HCT116 (cell line): ENCODE results near the gene A3GALT2. TPM values are rescaled to one million over a fixed set of nuclear protein-coding genes. Genes with fewer than 3 reads are reported as not detected.

Experiments
- ATAC-seq: fragments of 200-7000 bp; cut with Tn5 transposase; 2 replicates; pipeline ENCODE4 v1.9.1; 2020; ENCODE audit warnings: mild to moderate bottlenecking, moderate library complexity
- BruUV-seq: library from RNA; stranded (reverse); fragments of 400-500 nt; replicated peaks from 2 replicates; lab custom pipeline; 2021; lab: Mats Ljungman, UMichigan
- CTCF ChIA-PET: fragments of 300-600 bp; sonication (Branson Sonifier 250); formaldehyde crosslinking; loops from one replicate; lab custom pipeline; 2021; ENCODE audit warnings: antibody characterized with exemption; lab: Charles Lee
- POLR2A ChIA-PET: fragments of 300-600, 350-600 bp; sonication (Branson Sonifier 250); formaldehyde crosslinking; loops from one replicate; lab custom pipeline; 2021; ENCODE audit warnings: antibody characterized with exemption; lab: Charles Lee
- RAD21 ChIA-PET, 2 experiments: fragments of 300-600 bp; sonication (Branson Sonifier 250); formaldehyde crosslinking; loops; one replicate each; lab custom pipeline; 2023; ENCODE audit warnings: low total read pairs in 2 of 2; ENCODE audit not compliant: uncharacterized antibody in 2 of 2, unreplicated experiment in 2 of 2, low non-redundant PET in 1 of 2; lab: Charles Lee
- DNase-seq: peaks from one replicate; pipeline ENCODE4 v3.0.0-alpha.2; 2010; ENCODE audit warnings: low read depth, low spot score
- H2AFZ ChIP-seq: fragments of 200-600 bp; shearing (Covaris generic), sonication (generic); 2 replicates; pipeline ENCODE4 v1.6.1; 2017; ENCODE audit warnings: low read depth, mixed run types, mixed read lengths, antibody characterized with exemption, low read length; ENCODE audit not compliant: poor library complexity, severe bottlenecking
- H3K27ac ChIP-seq: 2 replicates; pipeline ENCODE4 v1.5.1; 2012; ENCODE audit warnings: low read depth, low read length
- H3K27me3 ChIP-seq: fragments of 200-600 bp; sonication (generic); 2 replicates; pipeline ENCODE4 v1.6.1; 2016; ENCODE audit warnings: mixed run types, low read length, mixed read lengths; ENCODE audit not compliant: insufficient read depth
- H3K36me3 ChIP-seq, 2 experiments: fragments of 200-500 bp in 1 of 2; fragments of 200-600 bp in 1 of 2; sonication (Bioruptor generic) in 1 of 2; sonication (generic) in 1 of 2; 2 replicates each; pipeline versions ENCODE4 v1.5.1 to v1.6.1; 2014 to 2016; ENCODE audit warnings: low read length in 2 of 2, inconsistent platforms in 1 of 2, mixed read lengths in 1 of 2, mixed run types in 1 of 2; ENCODE audit not compliant: insufficient read depth in 2 of 2, control insufficient read depth in 1 of 2
- H3K4me1 ChIP-seq, 2 experiments: fragments of 200-600 bp in 1 of 2; sonication (generic) in 1 of 2; 2 replicates each; pipeline versions ENCODE4 v1.5.1 to v1.6.1; 2012 to 2017; ENCODE audit warnings: low read length in 2 of 2, inconsistent platforms in 1 of 2, mild to moderate bottlenecking in 1 of 2, mixed read lengths in 1 of 2, mixed run types in 1 of 2, moderate library complexity in 1 of 2; ENCODE audit not compliant: insufficient read depth in 2 of 2, control insufficient read depth in 1 of 2
- H3K4me2 ChIP-seq: fragments of 200-600 bp; sonication (generic); 2 replicates; pipeline ENCODE4 v1.6.1; 2017; ENCODE audit warnings: mixed run types, low read length, mixed read lengths
- H3K4me3 ChIP-seq, 2 experiments: fragments of 200-600 bp in 1 of 2; sonication (generic) in 1 of 2; replicated peaks in 1 of 2; 2 replicates each; pipeline ENCODE4 v1.5.1; 2011 to 2016; ENCODE audit warnings: low read length in 2 of 2, control low read depth in 1 of 2, low read depth in 1 of 2, mild to moderate bottlenecking in 1 of 2, mixed read lengths in 1 of 2, mixed run types in 1 of 2
- H3K79me2 ChIP-seq: fragments of 200-600 bp; sonication (generic); 2 replicates; pipeline ENCODE4 v1.6.1; 2017; ENCODE audit warnings: mild to moderate bottlenecking, mixed run types, low read length, moderate library complexity, mixed read lengths; ENCODE audit not compliant: insufficient read depth
- H3K9ac ChIP-seq: fragments of 200-600 bp; sonication (generic); 2 replicates; pipeline ENCODE4 v1.6.1; 2016; ENCODE audit warnings: low read length, mixed read lengths
- H3K9me2 ChIP-seq: fragments of 200-600 bp; sonication (generic), shearing (Covaris generic); 2 replicates; pipeline ENCODE4 v1.6.1; 2017; ENCODE audit warnings: mixed run types, mild to moderate bottlenecking, moderate library complexity; ENCODE audit not compliant: insufficient read depth
- H3K9me3 ChIP-seq, 2 experiments: fragments of 200-500 bp in 1 of 2; fragments of 200-600 bp in 1 of 2; sonication (Bioruptor generic) in 1 of 2; sonication (generic) in 1 of 2; 2 replicates each; pipeline ENCODE4 v1.6.1; 2014 to 2017; ENCODE audit warnings: low read length in 2 of 2, mixed read lengths in 2 of 2, inconsistent platforms in 1 of 2, low read depth in 1 of 2, mild to moderate bottlenecking in 1 of 2, mixed run types in 1 of 2, moderate library complexity in 1 of 2; ENCODE audit not compliant: control insufficient read depth in 1 of 2, insufficient read depth in 1 of 2
- H4K20me1 ChIP-seq: fragments of 200-600 bp; sonication (generic), shearing (Covaris generic); 2 replicates; pipeline ENCODE4 v1.6.1; 2017; ENCODE audit warnings: mixed run types, mild to moderate bottlenecking, moderate library complexity; ENCODE audit not compliant: insufficient read depth
- CEBPB ChIP-seq: IDR thresholded peaks from 2 replicates; pipeline ENCODE4 v1.6.1; 2012; ENCODE audit warnings: low read depth
- EGR1 ChIP-seq: IDR thresholded peaks from 2 replicates; pipeline ENCODE4 v1.6.1; 2012; ENCODE audit warnings: low read depth
- EZH2 ChIP-seq: fragments of 200-600 bp; sonication (generic); IDR thresholded peaks from 2 replicates; pipeline ENCODE4 v1.6.1; 2017; ENCODE audit warnings: antibody characterized with exemption, mixed run types
- JUND ChIP-seq: IDR thresholded peaks from 2 replicates; pipeline ENCODE4 v1.6.1; 2012
- POLR2A ChIP-seq: IDR thresholded peaks from 2 replicates; pipeline ENCODE4 v1.7.0; 2011; ENCODE audit warnings: borderline replicate concordance; ENCODE audit not compliant: insufficient read depth, insufficient read length; ENCODE audit errors: extremely low read depth
- SIN3A ChIP-seq: IDR thresholded peaks from 2 replicates; pipeline ENCODE4 v1.6.1; 2012; ENCODE audit warnings: low read depth
- SP1 ChIP-seq: IDR thresholded peaks from 2 replicates; pipeline ENCODE4 v1.6.1; 2012; ENCODE audit warnings: low read depth
- ZBTB33 ChIP-seq: IDR thresholded peaks from 2 replicates; pipeline ENCODE4 v1.6.1; 2011; ENCODE audit warnings: mild to moderate bottlenecking, low read length, moderate library complexity; ENCODE audit not compliant: insufficient replicate concordance; ENCODE audit errors: extremely low read depth
- ZFX ChIP-seq: fragments of 450-650 bp; IDR thresholded peaks from 2 replicates; pipeline ENCODE4 v1.6.1; 2017
- intact Hi-C: fragments of 100-400 bp; cut with micrococcal nuclease; formaldehyde crosslinking; loops from 2 replicates; pipeline ENCODE4 v1.10.0; 2022
- total RNA-seq: library from RNA; stranded (reverse); gene quantifications from one replicate; pipeline ENCODE4 v1.2.1, GENCODE V29; 2021; ENCODE audit not compliant: unreplicated experiment
- TF ChIP-seq, protein P1 (sequence below): IDR thresholded peaks from 2 replicates; pipeline ENCODE4 v1.6.1; 2012

The A3GALT2 gene
- total RNA-seq, 1 experiment from 2014 or later = not detected

DNA sequence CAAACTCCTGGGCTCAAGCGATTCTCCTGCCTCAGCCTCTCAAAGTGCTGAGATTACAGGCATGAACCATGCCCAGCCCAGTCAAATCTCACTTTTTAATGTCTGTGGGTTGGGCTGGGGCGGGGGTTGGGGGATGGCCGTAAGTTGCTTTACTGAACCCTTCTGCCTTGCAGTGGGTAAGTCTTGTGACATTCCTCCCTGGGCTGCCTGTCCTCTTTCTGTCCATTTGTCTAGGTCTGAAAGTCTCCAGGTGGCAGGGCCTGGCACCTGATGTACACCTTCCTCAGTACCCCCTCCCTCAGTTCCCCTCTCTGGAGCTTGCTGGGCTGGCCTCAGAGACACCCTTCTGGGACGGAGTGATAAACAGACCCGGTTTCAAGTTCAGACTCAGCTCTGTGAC is 51.3 kb downstream of the A3GALT2 start:
- no peak for DNase-seq
- ChIA-PET CTCF (no interaction called here), POLR2A (no interaction called here)

More for the DNA sequence above, 51.3 kb downstream of the A3GALT2 start:
- intact Hi-C loops = no loop called here
- Histone ChIP-seq H3K27me3 (no peaks in the 10 kb centered on the region), H3K4me3 (no peak overlapping the region), H3K9me3 (no peaks in the 10 kb centered on the region), H3K9ac (no peak overlapping the region)
- no TSS peak for BruUV-seq
- TF ChIP-seq SIN3A = no peak
- TF ChIP-seq SP1 = no peak
- no peak for TF ChIP-seq ZFX
- no peak for TF ChIP-seq POLR2A
- no peak for TF ChIP-seq CEBPB
- TF ChIP-seq JUND = no peak
- TF ChIP-seq EZH2 = no peak
- no peak for TF ChIP-seq ZBTB33
- TF ChIP-seq EGR1 = no peak
- TF ChIP-seq, protein P1, sequence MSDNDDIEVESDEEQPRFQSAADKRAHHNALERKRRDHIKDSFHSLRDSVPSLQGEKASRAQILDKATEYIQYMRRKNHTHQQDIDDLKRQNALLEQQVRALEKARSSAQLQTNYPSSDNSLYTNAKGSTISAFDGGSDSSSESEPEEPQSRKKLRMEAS = no peak
- TF ChIP-seq, all 23 proteins: peak for 0
- no peaks in the 10 kb centered on the region for H3K9me2 ChIP-seq
- H2AFZ ChIP-seq = no peak overlapping the region
- no peaks in the 10 kb centered on the region for H4K20me1 ChIP-seq
- H3K27ac ChIP-seq = no peak overlapping the region
- no peaks in the 10 kb centered on the region for H3K36me3 ChIP-seq
- no peaks in the 10 kb centered on the region for H3K79me2 ChIP-seq
- ATAC-seq = no peak
- no peaks in the 10 kb centered on the region for H3K4me1 ChIP-seq
- no peak overlapping the region for H3K4me2 ChIP-seq
- RAD21 ChIA-PET = no interaction called here
